ENCODE data around the gene S100P.
"Not testable (repeated sequence)": the region's sequence is repeated elsewhere in the genome, so short reads cannot be mapped to it uniquely, and the experiment has no call there.

Gene S100P

DNA sequence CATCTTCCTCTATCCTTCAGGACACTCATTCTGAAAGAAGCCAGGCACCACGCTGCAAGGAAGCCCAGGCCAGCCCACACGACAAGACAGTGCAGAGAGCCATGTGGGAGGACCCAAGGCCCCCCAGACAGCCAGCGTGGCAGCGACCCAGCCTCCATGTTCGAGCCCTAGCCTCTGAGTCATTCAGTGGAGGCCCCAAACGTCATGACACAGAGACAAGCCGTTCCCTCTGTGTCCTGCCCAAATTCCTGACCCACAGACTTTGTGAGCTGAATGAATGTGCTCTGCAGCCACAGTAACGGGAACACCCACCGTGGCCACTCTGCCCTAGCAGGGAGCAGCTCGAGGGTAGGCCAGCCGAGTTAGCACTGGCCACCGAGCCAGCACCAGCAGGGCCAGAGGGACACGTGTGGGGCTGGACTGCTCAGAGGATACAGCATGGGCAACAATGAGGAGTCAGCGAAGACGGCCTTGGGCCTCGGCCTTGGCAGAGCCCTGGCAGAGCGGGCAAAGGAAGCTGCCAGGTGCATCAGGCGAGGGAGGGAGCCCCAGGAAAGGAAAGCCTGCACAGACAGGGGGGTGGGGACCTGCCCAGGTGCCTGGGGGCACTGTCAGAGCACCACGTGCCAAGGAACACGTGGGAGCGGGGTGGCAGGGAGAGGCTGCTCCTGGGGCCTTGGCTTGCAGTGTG lies 30.9 kb downstream of the S100P start:
- no peak for DNase-seq (ENCODE audit: low read depth)

DNA sequence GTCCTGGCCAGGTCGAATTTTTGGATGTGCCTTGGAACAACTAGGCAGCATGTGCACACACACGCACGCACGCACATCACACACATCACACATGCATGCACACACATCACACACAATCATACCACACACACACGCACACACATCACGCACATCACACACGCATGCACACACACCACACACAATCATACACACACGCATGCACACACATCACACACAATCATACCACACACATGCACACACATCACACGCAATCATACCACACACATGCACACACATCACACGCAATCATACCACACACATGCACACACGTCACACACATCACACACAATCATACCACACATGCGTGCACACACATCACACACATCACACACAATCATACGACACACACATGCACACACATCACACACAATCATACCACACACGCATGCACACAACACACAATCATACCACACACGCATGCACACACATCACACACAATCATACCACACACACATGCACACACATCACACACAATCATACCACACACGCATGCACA lies 31.8 kb downstream of the S100P start:
- not testable (repeated sequence) for DNase-seq (ENCODE audit: low read depth)

DNA sequence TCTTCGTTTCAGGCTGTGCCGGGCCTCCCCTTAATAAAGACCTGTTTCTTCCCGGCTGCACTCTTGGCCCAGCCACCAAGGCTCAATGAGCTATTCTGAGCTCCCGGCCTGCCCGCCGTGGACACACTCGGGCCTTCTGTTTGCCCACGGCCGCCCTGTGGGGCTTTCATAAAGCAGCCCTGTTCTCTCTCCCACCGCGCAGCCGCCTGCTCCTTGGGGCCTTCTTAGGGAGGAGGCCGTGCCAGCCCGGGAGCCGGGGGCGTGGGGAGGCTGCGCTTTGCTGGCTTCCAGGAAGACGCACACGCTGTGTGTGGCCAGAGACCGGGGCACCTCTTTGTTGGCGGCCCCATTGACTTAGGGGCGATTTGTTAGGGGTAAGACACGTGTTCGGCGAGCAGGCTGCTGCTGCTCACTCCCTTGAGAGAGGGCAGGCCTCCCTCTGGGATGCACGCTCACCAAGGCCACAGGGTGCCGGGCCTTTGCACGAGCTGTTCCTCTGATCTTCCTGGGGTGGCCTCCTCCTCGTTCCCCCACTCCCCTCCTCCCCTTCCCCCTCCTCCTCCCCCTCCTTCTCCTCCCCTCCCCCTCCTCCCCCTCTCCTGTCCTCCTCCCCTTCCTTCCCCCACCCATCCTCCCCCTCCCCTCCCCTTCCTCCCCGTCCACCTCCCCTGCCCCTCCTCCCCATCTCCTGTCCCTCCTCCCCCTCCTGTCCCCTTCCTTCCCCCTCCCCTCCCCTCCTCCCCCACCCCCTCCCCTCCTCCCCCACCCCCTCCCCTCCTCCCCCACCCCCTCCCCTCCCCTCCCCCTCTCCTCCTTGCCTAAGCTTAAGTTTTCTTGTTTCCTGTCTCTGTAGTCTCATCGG lies 33.6 kb downstream of the S100P start:
- DNase-seq (ENCODE audit: low read depth) = no peak

DNA sequence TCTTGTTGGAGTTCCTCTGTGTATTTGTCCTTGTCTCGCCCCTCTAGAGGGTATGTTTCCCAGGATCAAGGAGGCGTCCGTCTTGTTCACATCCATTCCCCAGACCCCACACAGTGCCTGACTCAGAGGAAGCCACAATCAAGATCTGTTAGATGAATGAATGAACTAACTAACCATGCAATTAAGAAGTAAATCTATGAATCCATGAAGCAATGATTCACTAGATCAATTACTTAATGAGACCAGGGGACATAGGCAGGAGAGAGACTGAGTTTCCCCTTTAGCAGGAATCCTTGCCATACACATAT lies 34.2 kb downstream of the S100P start:
- no peak for DNase-seq (ENCODE audit: low read depth)

DNA sequence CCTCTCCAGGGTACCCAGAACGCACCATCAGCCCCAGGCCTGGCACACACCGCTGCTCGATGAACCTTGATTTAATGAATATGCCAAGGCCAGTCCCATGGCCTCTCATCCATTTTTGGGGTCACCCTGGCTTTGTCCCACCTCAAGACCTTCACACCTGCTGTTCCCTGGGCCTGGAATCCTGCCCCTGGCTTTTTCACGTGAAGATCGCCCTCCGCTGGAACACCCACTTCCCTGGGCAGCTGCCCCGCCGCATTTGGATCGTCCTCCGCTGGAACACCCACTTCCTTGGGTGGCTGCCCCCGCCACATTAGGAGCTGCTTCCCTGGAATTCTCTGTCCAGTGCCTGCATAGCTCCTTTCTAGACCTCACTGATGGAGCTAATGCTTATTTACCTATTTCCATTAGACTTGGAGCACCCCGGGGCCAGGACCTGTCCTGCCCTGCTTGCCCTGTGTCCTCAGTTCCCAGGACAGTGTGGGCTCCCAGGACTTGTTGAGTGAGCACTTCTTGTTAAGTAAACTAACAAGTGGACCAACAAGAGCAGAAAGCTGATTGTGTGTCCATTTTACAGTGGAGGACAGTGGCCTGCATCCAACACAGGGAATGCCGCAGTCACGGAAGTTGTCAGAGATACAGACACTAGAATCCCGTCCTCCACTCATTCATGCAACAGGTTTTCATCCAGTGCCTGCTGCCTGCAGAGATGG lies 34.8 kb downstream of the S100P start:
- DNase-seq (ENCODE audit: low read depth) = no peak

DNA sequence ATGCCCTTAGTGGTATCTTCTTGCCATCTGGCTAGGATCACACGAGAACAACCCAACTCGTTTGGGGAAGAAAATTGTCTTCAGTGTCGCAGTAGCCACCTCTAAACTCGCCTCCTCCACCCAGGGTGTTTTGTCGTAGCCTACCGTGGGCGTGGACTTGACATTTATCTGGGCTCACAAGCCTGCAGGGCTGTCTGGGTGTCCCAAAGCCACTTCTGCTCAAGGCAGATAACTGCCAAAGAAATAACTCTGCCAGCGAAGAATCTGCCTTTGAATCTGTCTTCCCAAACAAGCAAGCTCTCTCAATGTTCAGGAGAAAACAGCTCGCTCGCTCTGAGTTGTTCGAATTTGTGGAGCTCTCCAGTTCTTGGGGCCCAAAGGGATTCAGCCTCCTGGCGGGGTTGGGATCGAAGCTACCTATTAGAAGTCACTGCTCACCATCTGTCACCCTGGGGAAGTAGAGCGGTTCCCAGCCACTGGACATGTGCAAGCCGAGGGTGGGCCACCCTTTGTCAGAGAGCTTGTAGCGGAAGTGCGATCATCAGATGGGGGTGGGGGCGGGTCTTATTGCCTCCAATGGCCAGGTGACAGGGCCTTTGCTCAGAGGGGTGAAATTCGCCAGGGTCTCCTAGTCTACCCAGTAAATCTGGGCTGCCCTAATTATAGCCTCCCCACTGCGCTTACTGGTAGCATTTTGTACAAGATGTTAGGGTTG lies 37.1 kb downstream of the S100P start:
- no peak for DNase-seq (ENCODE audit: low read depth)

DNA sequence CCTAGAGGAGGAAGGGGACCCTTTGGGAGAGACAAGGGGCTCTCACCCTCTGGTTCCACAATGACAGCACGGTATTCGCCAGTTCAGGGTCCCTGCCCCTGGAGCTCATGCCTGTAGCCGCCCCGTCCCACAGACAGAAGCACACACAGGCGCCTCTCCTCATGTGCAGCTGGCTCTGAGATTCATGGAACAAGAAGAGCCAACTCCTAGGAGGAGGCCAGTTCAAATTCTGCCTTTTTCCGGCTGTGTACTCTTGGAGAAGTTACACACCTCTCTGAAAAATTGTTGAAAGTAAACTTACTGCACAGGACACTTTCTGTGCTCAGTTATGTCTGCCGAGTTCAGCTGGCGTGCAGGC lies 37.6 kb downstream of the S100P start:
- DNase-seq (ENCODE audit: low read depth) = no peak

DNA sequence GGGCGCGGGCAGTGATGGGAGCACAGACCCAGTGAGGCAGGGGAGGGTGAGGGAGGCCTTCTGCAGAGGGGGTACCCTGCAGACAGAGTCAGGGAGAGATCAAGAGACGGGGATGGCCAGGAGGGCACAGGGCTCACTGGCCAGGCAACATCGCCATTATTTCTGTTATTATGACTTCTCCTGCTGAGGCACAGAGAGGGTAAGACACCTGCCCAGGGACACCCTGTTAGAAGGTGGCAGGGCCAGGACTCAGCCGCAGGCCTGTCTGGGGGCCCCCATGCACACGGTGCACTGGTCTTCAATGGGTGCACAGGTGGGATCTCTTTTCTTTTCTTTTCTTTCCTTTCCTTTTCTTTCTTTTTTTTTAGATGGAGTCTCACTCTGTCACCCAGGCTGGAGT lies 38.1 kb downstream of the S100P start:
- no peak for DNase-seq (ENCODE audit: low read depth)

DNA sequence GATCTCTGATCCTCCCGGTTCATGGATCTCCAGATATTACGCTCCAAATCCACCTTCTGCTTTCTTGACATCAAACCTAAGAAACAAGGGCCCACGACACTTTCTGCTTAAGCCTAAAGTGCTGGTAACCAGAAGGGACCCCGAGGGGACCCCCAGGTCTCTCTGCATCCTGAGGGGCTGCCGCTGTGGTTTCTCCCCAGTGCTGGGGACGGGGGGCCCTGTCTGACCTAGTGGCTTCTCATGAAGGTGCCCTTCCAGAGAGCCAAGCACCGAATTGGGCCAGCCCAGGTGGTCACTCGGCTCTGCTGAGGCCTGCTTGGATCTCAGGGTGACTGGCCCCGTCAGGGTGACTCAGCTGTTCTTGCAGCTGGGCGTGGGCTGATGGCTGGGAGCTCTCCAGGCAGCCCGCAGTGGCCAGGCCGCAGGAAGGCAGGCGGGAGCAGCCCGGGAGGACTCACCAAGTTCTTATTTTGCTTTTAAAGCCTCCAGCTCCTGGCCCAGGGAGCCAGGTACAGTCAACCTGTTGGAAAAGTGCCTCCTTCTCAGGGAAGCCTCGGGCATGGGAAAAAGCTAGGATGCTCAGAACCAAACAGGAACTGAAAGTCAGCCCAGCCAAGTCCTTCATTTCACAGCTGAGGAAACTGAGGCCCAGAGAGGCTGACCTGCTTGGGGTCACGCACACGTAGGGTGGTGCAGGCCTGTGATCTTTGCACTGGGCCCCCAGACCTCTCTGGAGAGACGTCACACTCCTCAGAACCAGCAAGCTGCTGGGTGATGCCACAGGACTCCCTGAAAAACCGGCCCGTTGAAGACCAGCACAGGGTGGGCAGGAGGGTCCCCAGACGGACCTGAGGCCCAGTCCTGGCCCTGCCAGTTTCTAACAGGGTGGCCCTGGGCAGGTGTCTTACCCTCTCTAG lies 39.0 kb downstream of the S100P start:
- DNase-seq (ENCODE audit: low read depth) = no peak

DNA sequence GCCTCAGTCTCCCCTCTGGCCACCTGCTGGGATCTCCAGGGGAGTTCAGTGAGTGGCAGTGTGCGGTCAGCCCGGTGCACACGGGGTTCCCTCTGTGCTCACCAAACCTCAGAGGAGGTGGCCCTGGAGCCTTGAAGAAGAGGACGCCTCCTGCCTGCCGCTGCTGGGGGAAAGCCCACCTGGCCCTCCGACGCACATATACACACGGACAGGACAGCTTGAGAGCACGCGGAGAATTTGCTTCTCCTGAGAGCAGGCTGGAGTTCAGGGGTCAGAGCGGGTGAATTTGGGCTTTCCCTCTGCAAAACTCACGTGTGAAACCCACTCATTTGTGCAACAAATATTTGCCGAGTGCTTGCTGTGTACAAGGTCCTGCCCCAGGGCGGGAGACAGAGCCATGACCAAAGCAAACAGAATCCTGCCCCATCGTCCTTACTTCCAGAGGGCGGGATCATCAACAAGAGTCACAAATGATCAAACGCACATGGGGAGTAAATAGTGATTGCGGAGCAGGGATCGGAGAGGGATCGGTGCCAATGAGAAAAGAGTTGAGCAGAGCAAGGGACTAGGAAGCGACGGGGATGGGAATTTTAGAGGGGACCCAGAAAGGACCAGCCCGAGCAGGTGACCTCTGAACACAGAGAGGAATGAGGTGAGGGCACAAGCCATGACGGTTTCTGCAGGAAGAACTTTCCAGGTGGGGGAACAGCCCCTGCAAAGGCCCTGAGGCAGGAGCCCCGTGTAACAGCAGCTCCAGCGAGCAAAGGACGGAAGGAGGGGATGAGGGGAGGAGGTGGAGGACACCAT lies 39.9 kb downstream of the S100P start:
- no peak for DNase-seq (ENCODE audit: low read depth)

DNA sequence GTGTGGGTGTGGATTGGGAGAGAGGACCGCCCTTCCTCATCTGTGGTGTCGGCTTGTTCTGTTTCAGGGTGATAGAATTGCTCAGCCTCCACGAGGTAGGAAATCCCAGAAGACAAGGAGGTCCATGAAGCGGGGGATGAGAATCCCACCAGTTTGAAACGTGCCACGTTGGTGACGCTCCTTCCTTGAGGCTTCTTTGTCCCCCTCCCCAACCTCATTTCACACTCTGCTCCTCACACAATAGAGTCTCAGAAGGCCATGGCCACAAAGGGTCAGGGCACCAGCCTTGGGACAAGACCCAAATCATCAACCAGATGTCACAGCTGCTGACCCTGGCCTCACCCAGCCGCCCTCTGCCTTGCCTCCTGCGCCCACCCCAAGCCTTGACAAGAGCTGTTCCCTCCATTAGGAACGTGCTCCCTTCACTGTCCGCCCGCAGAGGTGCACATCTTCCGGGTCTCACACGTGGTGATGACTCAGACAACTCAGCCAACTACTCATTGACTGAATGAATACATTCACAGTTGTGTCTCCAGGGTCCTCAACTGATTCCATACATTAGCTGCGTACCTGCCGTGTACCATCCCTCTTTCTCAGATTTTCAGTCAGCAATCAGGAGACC lies 40.6 kb downstream of the S100P start:
- DNase-seq (ENCODE audit: low read depth) = no peak

DNA sequence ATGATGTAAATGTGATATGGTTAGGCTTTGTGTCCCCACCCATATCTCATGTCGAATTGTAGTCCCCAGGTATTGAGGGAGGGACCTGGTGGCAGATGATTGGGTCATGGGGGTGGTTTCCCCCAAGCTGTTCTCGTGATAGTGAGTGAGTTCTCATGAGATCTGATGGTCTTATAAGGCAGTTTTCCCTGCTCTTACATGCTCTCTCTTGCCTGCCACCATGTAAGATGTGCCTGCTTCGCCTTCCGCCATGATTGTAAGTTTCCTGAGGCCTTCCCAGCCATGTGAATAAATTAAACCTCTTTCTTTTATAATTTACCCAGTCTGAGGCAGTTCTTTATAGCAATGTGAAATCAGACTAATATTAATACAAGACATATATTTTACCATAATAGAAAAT lies 46.2 kb downstream of the S100P start:
- no peak for DNase-seq (ENCODE audit: low read depth)

DNA sequence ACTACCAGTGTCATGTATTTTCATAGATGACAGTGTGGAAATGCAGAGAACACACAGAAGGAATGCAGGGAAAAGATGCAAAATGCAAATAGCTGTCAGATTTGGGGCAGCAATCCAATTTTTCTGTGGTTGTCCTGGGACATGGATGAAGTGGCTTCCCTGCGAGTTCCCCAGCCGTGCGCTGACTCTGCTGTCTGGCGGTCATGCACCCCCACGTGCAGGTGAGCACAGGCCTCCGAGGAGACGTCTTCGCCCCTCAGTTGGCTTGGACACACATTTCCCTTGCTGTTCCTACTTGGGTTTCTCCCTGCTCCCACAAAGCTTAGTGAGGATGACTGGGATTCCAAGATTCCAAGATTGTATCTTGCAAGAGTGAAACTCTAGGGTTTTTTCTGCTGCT lies 46.7 kb downstream of the S100P start:
- no peak for DNase-seq (ENCODE audit: low read depth)

DNA sequence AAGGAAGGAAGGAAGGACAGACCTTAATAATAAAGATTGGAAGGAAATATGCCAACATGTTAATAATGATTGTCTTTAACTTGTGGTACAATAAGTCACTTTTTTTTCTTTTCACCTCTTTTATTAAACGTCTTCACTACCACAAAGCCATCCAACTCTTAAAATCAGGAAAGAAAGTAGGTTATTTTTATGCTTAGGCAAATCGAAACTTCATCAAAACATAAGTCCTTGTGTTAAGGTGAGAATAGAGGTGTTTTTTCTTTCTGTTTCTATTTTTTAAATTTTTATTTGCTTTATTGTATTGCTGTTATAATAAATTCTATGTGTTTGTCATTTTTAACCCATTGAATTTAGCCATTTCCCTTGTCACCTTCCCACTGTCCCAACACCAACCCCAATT lies 48.8 kb downstream of the S100P start:
- no peak for DNase-seq (ENCODE audit: low read depth)

DNA sequence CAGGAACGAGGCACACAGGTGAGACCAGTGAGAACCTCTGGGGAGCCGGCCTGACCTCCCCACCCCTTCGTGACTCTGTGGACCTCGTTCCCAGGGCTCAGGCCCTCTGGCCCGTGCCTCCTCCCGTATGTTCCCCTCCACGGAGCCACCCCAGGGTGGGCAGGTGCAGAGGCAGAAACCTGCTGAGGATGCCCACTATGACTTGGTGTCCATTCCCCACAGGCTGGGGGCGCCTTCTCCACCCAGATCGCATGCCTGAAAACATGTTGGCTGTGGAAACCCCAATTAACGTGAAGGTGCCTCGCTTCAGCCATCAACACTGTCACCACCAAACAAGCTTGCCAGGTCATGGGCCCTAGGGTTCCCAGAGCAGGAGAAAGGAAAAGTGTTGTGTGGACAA lies 49.3 kb downstream of the S100P start:
- DNase-seq (ENCODE audit: low read depth) = no peak
